Measurements from ENCODE around the gene KCNJ2. TPM values are rescaled to one million over a fixed set of nuclear protein-coding genes. Genes with fewer than 3 reads are reported as not detected.

Gene KCNJ2
- polyA plus RNA-seq, 2 of the 4 experiments (the other 2 are of a cell fraction) = 0.14 to 0.17 TPM

GRCh38 chr17:70134042-70134441 is 35.3 kb upstream of the KCNJ2 start:
- ChIA-PET POLR2A (no interaction called here), CTCF (interaction anchor here (1.8 kb wide), 1 partner anchor 527 kb away, joined by 7 read pairs; no protein-coding TSS in a partner anchor)
- Histone ChIP-seq H3K27ac (no peak overlapping the region), H3K9me3 (no peaks in the 10 kb centered on the region), H3K4me3 (no peak overlapping the region), H3K4me1 (peaks cover 42% of the 10 kb centered on the region), H3K4me2 (no peak overlapping the region)
- DNase-seq (ENCODE audit: low read depth in 1 of 2, low spot score in 1 of 2) (no peak), FAIRE-seq (no peak), ATAC-seq (no peak)
- TF ChIP-seq RNF2 (IDR thresholded peaks at IDR 0.05; ENCODE audit: borderline replicate concordance, low read depth) = no peak
- no peak for TF ChIP-seq ZSCAN20 (CRISPR knock-in tag; IDR thresholded peaks at IDR 0.05)
- TF ChIP-seq ATOH8 (CRISPR knock-in tag; IDR thresholded peaks at IDR 0.05; ENCODE audit: low read depth) = no peak
- no peak for TF ChIP-seq JUNB (IDR thresholded peaks at IDR 0.05)
- TF ChIP-seq BHLHE40 (IDR thresholded peaks at IDR 0.05; ENCODE audit: low read depth, low read length) = no peak
- no peak for TF ChIP-seq E2F6 (IDR thresholded peaks at IDR 0.05; ENCODE audit: borderline replicate concordance, low read depth)
- TF ChIP-seq PBX3 (IDR thresholded peaks at IDR 0.05) = no peak
- no peak for TF ChIP-seq EHMT2 (IDR thresholded peaks at IDR 0.05; ENCODE audit: low read depth)
- 74% methylated on average over 8 of the region's 8 CpGs for WGBS (ENCODE audit: missing lambda C conversion rate)

- Histone ChIP-seq H3K27ac (no peak overlapping the region), H3K4me2 (0 out of 3 replicates have a peak overlapping the region, but pooled peaks have one; percentile 0), H3K9me3 (no peaks in the 10 kb centered on the region), H3K4me3 (no peak overlapping the region), H3K4me1 (peaks cover 42% of the 10 kb centered on the region)
- DNase-seq (ENCODE audit: low read depth in 1 of 2, low spot score in 1 of 2) = no peak
- peak; percentile 61 for FAIRE-seq
- POLR2A ChIA-PET = no interaction called here
- no peak for ATAC-seq
- TF ChIP-seq REST (IDR thresholded peaks at IDR 0.05) (no peak), JUNB (IDR thresholded peaks at IDR 0.05) (no peak), FOSL2 (IDR thresholded peaks at IDR 0.05) (no peak), FOSL2 (CRISPR knock-in tag; IDR thresholded peaks at IDR 0.05) (no peak), CEBPB (IDR thresholded peaks at IDR 0.05) (no peak), CHD2 (IDR thresholded peaks at IDR 0.05; ENCODE audit: low read length, partially characterized antibody) (no peak)
- WGBS (ENCODE audit: missing lambda C conversion rate) = 72% methylated on average over 1 of the region's 1 CpG
- CTCF ChIA-PET = interaction anchor here (1.2 kb wide), 1 partner anchor 10 kb away, joined by 3 read pairs; no protein-coding TSS in a partner anchor
Observed at GRCh38 chr17:70134777-70135176, 34.6 kb upstream of the KCNJ2 start.

GRCh38 chr17:70136131-70136530 is 33.2 kb upstream of the KCNJ2 start:
- ChIA-PET CTCF (interaction anchor here (0.7 to 2.9 kb wide), 4 partner anchors 8 to 529 kb away, joined by 3 to 17 read pairs (median 4); no protein-coding TSS in a partner anchor), POLR2A (no interaction called here)
- H3K27ac ChIP-seq = peak overlapping the region; percentile 70 to 79; a peak in 5 of 6 replicates
- H3K4me1 ChIP-seq = peaks cover 42% of the 10 kb centered on the region
- no peak overlapping the region for H3K4me3 ChIP-seq
- H3K4me2 ChIP-seq = peak overlapping the region; percentile 19; the same call in 1 of the 3 replicates
- FAIRE-seq (no peak), DNase-seq (ENCODE audit: low read depth in 1 of 2, low spot score in 1 of 2) (no peak), ATAC-seq (no peak)
- 76% methylated on average over 5 of the region's 5 CpGs for WGBS (ENCODE audit: missing lambda C conversion rate)
- TF ChIP-seq HOXA7 (CRISPR knock-in tag; IDR thresholded peaks at IDR 0.05) (no peak), HOXB13 (CRISPR knock-in tag; IDR thresholded peaks at IDR 0.05; ENCODE audit: low read depth) (no peak)
- H3K9me3 ChIP-seq = no peaks in the 10 kb centered on the region

Data from A549 (cell line).